GM12874 (cell line): ENCODE measurements around the gene GPC6.

ENCODE experiments used
- TF ChIP-seq, protein P1 (sequence below): IDR thresholded peaks from 2 replicates; pipeline ENCODE4 v1.5.1; 2011; ENCODE audit warnings: low read depth, mild to moderate bottlenecking, control low read depth, low read length, moderate library complexity; ENCODE audit not compliant: insufficient read depth

Gene GPC6

DNA sequence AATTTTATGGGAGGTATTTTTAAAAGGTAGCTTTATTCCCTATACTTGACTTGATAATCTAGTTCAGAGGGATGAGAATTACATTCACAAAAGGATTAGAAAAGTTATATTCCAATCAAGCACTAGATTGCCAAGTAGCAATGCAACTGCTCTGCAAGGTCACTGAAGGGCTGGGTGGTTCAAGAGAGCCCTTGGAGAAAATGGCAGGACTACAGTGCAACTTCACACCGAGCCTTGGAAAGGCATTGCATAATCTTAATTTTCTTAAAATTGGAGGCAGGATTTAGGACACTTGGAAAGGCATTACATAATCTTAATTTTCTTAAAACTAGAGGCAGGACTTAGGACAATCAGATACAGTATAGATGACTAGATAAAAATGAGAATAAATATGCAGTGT is 936.9 kb downstream of the GPC6 start:
- TF ChIP-seq, protein P1, sequence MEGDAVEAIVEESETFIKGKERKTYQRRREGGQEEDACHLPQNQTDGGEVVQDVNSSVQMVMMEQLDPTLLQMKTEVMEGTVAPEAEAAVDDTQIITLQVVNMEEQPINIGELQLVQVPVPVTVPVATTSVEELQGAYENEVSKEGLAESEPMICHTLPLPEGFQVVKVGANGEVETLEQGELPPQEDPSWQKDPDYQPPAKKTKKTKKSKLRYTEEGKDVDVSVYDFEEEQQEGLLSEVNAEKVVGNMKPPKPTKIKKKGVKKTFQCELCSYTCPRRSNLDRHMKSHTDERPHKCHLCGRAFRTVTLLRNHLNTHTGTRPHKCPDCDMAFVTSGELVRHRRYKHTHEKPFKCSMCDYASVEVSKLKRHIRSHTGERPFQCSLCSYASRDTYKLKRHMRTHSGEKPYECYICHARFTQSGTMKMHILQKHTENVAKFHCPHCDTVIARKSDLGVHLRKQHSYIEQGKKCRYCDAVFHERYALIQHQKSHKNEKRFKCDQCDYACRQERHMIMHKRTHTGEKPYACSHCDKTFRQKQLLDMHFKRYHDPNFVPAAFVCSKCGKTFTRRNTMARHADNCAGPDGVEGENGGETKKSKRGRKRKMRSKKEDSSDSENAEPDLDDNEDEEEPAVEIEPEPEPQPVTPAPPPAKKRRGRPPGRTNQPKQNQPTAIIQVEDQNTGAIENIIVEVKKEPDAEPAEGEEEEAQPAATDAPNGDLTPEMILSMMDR, result no peak

DNA sequence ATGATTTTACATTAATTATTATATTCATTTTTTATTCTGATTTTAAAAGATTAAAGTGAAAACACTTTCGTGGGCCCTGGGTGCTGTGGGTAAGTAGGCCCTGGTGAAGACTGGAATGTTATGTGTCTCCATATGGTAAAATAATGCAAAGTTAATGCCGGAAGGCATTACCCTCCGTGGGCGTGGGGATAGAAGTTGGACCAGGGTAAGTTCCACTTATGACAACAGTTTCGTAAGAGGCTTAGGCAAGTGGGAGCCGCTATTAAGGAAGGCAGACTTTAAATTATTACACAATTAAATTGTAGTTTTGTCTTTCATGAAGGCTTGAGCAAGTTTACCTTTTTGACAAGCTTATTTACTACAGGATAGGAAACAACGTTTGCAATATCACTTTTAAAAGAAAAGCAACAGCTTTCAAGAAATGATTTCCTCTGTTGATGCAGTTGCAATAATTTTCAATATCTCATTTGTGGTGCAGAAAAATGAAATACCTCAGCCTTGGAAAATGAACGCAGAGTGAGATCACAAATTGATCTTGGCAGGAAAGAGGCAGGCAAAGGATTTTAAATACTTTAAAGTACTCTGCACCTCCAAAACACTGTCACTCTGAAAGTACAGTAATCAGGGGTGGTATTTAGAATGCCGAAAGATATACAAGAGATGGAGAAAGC is 942.3 kb downstream of the GPC6 start:
- TF ChIP-seq, protein P1, result no peak

DNA sequence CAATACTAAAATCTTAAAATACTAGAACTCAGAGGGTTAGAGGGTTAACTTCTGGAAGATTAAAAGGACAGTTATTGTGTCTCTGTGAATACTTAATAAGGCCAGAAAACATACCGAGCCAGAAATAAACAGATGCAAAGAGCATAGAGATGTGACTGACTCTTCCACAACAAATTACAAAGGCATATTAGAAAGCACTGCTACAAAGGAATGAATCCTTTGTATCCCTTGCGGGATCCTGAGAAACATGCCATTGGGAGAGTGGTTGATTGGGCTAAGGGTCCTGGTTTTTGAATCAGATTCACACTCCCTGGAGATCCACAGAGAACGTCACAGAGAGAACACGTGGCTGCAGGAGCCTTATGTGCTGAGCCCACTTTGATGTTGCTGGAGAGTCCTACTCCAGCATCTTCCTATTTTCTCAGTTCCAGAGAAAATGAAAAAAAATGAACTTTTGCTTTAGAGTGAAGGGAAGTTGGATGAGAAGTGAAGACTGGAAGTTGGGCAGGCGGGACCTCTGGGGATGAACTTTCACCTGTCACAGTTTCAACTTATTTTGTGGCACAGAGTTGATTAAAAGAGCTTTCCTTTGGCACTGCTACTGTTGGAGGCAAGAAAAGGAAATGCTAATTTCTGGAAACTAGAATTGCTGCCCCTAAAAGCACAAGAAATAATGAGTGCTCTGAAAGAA is 943.0 kb downstream of the GPC6 start:
- TF ChIP-seq, protein P1, result no peak

DNA sequence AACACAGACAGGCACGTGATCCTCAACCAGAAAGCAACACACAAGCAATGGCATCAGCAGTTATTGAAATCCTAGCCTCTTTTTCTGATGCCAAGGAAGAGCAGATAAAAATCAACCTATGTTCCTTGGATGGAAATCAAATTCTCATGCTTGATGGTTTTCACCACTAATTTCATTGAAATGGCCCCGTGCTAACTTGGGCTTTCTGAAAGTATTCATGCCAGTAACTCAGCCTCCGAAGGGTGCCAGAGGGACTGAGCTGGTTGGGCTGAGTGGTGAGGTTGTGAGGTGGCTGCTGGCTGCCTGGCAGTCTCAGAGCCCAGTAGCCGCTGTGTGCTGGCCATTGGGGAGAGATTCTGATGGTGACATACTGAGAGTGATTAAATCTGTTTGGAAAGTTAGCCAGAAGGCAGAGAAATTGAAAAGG is 943.6 kb downstream of the GPC6 start:
- TF ChIP-seq, protein P1, result no peak

DNA sequence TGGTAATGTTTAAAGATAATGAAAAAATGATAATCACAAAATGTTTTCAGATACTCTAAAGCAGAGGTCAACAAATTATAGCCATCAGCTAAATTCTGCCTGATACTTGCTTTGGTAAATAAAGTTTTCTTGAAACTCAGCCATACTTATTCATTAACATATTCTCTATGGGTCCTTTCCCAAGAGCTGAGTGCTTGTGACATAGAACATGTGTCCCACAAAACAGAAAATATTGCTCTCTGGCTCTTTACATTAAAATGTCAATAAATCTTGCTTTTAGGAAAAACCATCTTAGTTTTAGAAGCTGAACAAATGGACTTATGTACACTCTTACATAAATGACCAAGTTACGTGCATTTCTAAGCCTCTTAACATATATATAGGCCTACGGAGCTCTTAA is 945.8 kb downstream of the GPC6 start:
- TF ChIP-seq, protein P1, result no peak

DNA sequence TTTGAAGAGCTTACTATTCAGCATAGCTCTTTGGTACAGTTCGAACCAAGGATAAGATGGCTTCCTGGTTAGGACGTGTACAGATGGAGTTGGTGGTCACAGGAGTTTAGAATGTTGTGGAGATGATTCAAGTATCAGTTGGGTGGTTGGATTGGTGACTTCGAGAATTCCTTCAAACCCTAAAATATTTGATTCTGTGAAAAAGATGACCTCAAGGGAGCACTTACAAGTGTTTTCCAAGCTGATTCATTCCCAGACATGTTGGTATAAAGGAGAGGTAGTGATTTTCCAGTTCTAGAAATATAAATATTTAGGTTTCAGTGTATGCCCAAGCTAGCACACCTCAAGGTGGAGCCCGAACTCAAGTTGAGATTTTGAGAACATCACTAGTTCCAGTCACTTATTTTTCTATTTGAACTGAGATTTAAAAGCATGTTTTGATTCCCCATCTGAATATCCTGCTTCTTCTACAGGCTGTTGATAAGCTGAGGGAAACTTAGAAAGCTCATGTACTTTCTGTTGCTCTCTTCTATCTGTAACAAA is 946.8 kb downstream of the GPC6 start:
- TF ChIP-seq, protein P1, result no peak

DNA sequence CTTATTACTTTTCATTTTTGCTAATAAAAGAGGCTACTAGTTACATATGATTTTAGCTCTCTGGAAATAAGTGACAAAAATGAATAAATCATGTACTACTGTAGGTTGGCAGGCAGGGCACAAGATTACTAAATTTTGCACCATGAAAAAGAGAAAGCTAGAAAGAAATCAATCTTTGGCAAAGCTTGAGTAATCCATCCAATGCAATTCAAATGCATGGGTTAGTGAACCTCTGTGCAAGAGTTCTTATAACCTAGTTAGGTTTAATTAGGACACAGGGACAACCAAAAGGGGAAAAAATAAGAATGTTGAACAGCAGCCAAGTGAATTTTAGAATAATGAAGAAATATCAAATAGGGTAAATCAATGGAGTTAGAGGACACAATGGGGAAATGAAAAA is 947.4 kb downstream of the GPC6 start:
- TF ChIP-seq, protein P1, result no peak
